Cardiac fibroblast (primary cell): ENCODE measurements around the gene ATE1.
"Not testable (repeated sequence)": the region's sequence is repeated elsewhere in the genome, so short reads cannot be mapped to it uniquely, and the experiment has no call there.

ENCODE experiments used
- DNase-seq, 2 donors: peaks; one replicate each; pipeline versions ENCODE4 v3.0.0 to v3.0.0-alpha.2; 2010; ENCODE audit warnings: low read depth in 2 of 2
- H3K4me3 ChIP-seq, 2 donors: replicated peaks in 1 of 2; 1 replicate in 1 of 2; 2 replicates in 1 of 2; pipeline ENCODE4 v1.5.1; 2011; ENCODE audit warnings: low read depth in 2 of 2, low read length in 2 of 2, mild to moderate bottlenecking in 2 of 2, moderate library complexity in 1 of 2
- CTCF ChIP-seq: IDR thresholded peaks from one replicate; pipeline ENCODE4 v1.5.1; 2011; ENCODE audit warnings: low read depth, mild to moderate bottlenecking, low read length, inconsistent platforms

Gene ATE1

GRCh38 chr10:121949049-121949448 lies 21.2 kb upstream of the ATE1 start:
- DNase-seq, result no peak
- no peak overlapping the region for H3K4me3 ChIP-seq
- TF ChIP-seq CTCF, result no peak

DNA sequence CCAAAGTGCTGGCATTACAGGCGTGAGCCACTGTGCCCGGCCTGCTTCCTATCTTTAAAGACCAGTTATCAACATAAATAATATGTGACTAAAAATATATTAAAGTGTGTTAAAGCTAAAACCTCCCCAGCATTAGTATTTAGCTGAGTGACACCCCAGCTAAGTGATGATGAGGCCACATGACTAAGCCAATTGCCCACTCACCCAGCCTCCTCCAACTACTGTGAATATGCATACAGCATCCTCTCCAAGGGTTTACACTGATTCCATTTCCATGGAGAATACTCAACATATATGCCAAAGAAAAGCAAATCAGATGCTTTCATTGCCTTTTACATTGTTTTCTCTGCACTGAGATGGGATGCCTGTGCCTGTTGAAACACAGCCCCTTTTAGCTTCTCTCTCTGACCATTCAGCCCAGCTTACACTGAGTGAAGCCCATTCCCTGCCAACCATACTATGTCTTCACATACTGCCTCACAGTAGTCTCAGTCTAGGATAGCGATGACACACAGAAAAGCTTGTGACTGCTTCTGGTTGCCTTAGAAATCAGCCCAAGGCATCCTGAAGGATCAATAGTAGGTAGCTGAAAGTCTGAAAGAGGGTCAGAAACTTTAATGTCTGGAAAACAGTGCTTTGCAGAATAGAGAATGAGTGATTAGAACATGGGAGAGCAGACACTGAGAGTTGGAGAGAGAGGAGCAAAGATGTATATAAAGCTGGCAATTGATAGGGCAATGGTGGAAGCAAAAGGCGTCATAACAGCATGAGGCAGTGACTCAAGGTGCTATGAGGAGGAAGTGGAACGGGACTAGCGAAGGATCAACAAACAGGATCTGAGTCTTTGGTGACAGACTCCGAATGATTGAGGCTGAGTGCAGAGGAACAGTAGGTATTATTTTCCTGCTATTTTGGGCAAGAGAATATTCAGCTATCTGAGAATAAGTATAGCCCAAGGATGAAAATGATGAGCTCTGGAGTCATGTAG lies 19.8 kb upstream of the ATE1 start:
- TF ChIP-seq CTCF, result no peak
- H3K4me3 ChIP-seq, result no peak overlapping the region
- no peak for DNase-seq

- H3K4me3 ChIP-seq, result no peak overlapping the region
- no peak for TF ChIP-seq CTCF
- peak; percentile 92 to 95 for DNase-seq
These were observed 15.1 kb upstream of the ATE1 start for GRCh38 chr10:121942749-121943416.

GRCh38 chr10:121941532-121941931 lies 13.7 kb upstream of the ATE1 start:
- DNase-seq, result no peak
- TF ChIP-seq CTCF, result no peak
- no peak overlapping the region for H3K4me3 ChIP-seq

DNA sequence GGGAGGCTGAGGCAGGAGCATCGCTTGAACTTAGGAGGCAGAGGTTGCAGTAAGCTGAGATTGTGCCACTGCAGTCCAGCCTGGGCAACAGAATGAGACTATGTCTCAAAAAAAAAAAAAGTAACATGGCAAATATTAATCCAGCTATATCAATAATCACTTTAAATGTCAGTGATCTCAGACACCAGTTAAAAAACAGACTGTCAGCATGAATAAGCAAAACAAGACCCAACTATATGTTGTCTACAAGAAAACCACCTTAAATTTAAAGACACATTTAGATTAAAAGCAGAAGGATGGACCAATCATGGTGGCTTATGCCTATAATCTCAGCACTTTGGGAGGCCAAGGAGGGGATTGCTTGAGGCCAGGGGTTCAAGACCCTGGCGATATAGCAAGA lies 8.5 kb upstream of the ATE1 start:
- no peak for TF ChIP-seq CTCF
- no peak overlapping the region for H3K4me3 ChIP-seq
- DNase-seq, result no peak

- no peak for TF ChIP-seq CTCF
- peak in 1 of 2 donors; percentile 21 for DNase-seq
- no peak overlapping the region for H3K4me3 ChIP-seq
These were observed 7.9 kb upstream of the ATE1 start for GRCh38 chr10:121935702-121936101.

DNA sequence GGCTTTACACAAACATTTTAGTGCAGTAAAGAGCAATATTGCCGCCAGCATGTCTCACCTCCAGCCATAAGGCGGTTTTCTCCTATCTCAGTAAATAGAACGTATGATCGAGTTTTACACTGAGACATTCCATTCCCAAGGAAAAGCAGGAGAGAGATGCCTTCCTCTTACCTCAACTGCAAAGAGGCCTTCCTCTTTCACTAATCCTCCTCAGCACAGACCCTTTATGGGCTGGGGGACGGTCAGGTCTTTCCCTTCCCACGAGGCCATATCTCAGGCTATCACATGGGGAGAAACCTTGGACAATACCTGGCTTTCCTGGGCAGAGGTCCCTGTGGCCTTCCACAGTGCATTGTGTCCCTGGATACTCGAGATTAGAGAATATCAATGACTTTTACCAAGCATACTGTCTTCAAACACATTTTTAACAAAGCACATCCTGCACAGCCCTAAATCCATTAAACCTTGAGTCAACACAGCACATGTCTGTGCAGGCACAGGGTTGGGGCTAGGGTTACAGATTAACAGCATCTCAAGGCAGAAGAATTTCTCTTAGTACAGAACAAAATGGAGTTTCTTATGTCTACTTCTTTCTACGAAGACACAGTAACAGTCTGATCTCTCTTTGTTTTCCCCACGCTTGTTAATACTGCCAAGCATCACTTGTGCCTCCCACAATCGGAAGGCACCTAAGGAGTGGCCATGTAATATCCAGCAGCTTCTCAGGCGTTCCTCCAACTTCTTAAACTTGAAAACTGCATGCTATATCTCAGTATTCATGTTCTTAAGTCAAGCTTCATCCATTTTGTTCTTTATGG lies 2.6 kb upstream of the ATE1 start:
- not testable (repeated sequence) for DNase-seq, H3K4me3 ChIP-seq

- DNase-seq, H3K4me3 ChIP-seq: not testable (repeated sequence)
These were observed 1.9 kb upstream of the ATE1 start for GRCh38 chr10:121929585-121930267.
